Fibroblast of pulmonary artery (primary cell): Measurements from ENCODE around the gene SLC19A1.

Experiments
- DNase-seq: peaks from one replicate; pipeline ENCODE4 v3.0.0-alpha.2; 2010; ENCODE audit warnings: low read depth
- H3K4me3 ChIP-seq: replicated peaks from 2 replicates; pipeline ENCODE4 v1.5.1; 2011; ENCODE audit warnings: low read depth, mild to moderate bottlenecking, control low read depth, low read length, moderate library complexity
- CTCF ChIP-seq: IDR thresholded peaks from 2 replicates; pipeline ENCODE4 v1.5.1; 2011; ENCODE audit warnings: mild to moderate bottlenecking, control low read depth, low read length, inconsistent platforms; ENCODE audit errors: missing control alignments

SLC19A1 gene

GRCh38 chr21:45453308-45453950 lies 88.8 kb downstream of the SLC19A1 start:
- DNase-seq = no peak
- no peak for TF ChIP-seq CTCF
- H3K4me3 ChIP-seq = no peak overlapping the region

- no peak overlapping the region for H3K4me3 ChIP-seq
- no peak for DNase-seq
- TF ChIP-seq CTCF = no peak
Observed at GRCh38 chr21:45452696-45453307, 89.4 kb downstream of the SLC19A1 start.

- H3K4me3 ChIP-seq = no peak overlapping the region
- TF ChIP-seq CTCF = no peak
- no peak for DNase-seq
Observed at GRCh38 chr21:45451771-45452182, 90.5 kb downstream of the SLC19A1 start.

GRCh38 chr21:45451091-45451740 lies 91.0 kb downstream of the SLC19A1 start:
- TF ChIP-seq CTCF = no peak
- H3K4me3 ChIP-seq = no peak overlapping the region
- DNase-seq = no peak

- DNase-seq = no peak
- TF ChIP-seq CTCF = no peak
- H3K4me3 ChIP-seq = no peak overlapping the region
Observed at GRCh38 chr21:45450423-45451090, 91.7 kb downstream of the SLC19A1 start.

GRCh38 chr21:45449658-45450422 lies 92.4 kb downstream of the SLC19A1 start:
- DNase-seq = no peak
- no peak for TF ChIP-seq CTCF
- H3K4me3 ChIP-seq = no peak overlapping the region
